Activated naive CD8-positive, alpha-beta T cell treated with anti-CD3 and anti-CD28 coated beads for 36 hours (primary cell): ENCODE results near the gene FOXS1. TPM values are rescaled to one million over a fixed set of nuclear protein-coding genes. Genes with fewer than 3 reads are reported as not detected.

ENCODE experiments used
- DNase-seq: peaks from one replicate; pipeline ENCODE4 v3.0.0; 2021
- H3K27ac Mint-ChIP-seq: one replicate; pipeline ENCODE4 v1.8.0; 2022; ENCODE audit warnings: mild to moderate bottlenecking, moderate library complexity, mixed read lengths
- H3K27me3 Mint-ChIP-seq: one replicate; pipeline ENCODE4 v1.8.0; 2022; ENCODE audit warnings: mild to moderate bottlenecking, mixed read lengths
- H3K36me3 Mint-ChIP-seq: one replicate; pipeline ENCODE4 v1.8.0; 2021; ENCODE audit warnings: mild to moderate bottlenecking, mixed read lengths
- H3K4me1 Mint-ChIP-seq: one replicate; pipeline ENCODE4 v1.8.0; 2021; ENCODE audit warnings: mixed read lengths
- H3K4me3 Mint-ChIP-seq: one replicate; pipeline ENCODE4 v1.8.0; 2022; ENCODE audit warnings: mild to moderate bottlenecking, moderate library complexity, mixed read lengths
- H3K9me3 Mint-ChIP-seq: one replicate; pipeline ENCODE4 v1.8.0; 2022; ENCODE audit warnings: mixed read lengths
- total RNA-seq, 2 experiments: library from RNA; stranded (reverse); gene quantifications; one replicate each; pipeline ENCODE4 v1.2.3, GENCODE V29; 2021

FOXS1 gene
- total RNA-seq = not detected

DNA sequence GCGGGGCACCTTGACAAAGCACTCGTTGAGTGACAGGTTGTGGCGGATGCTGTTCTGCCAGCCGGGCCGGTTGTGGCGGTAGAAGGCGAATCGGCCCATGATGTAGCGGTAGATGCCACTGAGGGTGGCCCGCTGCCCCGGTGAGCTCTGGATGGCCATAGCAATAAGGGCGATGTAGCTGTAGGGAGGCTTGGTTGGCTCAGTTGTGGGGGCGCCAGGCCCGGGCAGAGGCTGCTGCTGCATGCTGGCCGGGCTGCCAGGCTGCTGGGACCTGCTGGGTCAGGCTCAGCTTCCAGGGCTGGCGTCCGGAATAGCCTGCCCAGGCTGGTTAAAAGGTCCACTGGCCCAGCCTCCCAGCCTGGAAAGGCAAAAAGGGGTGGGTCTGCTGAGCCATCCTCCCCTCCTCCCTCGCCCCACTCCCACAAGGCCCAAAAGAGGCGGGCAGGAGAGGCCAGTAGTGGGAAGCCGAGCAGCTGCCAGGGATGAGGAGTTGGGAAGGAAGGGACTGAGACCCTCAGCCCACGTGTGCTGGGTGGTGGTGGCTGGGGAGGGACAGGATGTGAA is at the start of gene FOXS1:
Gene FOXS1, minus strand, starts transcription at position 305 of the 564 bp plus-strand sequence. Its CDS starts 62 bp downstream, at position 243.
- Mint-ChIP-seq H3K36me3 (no peaks in the 10 kb centered on the region), H3K27ac (no peak within 1 kb of the TSS), H3K4me1 (no peaks in the 10 kb centered on the region), H3K27me3 (peaks cover 4% of the 10 kb centered on the region), H3K4me3 (no peak within 1 kb of the TSS), H3K9me3 (no peaks in the 10 kb centered on the region)
- no peak for DNase-seq

DNA sequence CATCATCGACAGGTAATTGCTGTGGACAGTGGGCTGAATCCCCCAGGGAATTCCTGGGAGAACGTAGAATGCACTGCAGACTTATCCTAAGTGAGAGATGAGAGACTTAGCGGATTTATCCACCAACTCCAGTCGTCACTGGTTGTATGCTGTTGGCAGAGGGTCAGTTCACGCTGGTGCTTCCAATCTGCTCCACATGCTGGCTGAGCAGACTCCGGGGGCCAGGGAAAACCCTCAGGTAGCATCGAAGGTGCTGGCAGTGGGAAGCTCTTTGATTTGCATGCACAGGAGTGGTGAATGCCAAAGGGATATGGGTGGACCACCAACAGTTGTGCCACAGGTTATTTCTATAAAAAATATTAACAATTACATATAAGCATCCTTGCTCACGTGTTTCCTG is 45.2 kb upstream of the FOXS1 start:
- Mint-ChIP-seq H3K9me3 (no peaks in the 10 kb centered on the region), H3K27ac (no peak overlapping the region), H3K36me3 (no peaks in the 10 kb centered on the region), H3K4me3 (no peak overlapping the region), H3K4me1 (no peaks in the 10 kb centered on the region), H3K27me3 (no peaks in the 10 kb centered on the region)
- no peak for DNase-seq

DNA sequence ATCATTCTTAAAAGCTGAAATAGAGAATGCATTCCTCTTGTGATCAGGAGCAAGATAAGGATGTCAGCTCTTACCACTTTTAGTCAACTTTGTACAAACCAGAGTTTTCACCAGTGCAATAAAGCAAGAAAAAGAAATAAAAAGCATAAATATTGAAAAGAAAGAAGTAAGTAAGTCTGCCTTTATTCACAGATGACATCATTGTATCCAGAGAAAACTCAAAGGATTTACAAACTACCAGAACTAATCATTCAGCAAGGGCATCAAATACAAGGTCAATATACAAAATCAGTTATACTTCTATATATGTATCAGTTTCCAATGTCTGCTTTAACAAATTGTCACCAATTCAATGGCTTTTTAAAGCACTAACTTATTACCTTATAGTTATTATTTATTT is 38.4 kb upstream of the FOXS1 start:
- no peak overlapping the region for H3K4me3 Mint-ChIP-seq
- H3K4me1 Mint-ChIP-seq = peaks cover 8% of the 10 kb centered on the region
- DNase-seq = no peak
- peaks cover 8% of the 10 kb centered on the region for H3K27me3 Mint-ChIP-seq
- H3K36me3 Mint-ChIP-seq = no peaks in the 10 kb centered on the region
- H3K9me3 Mint-ChIP-seq = no peaks in the 10 kb centered on the region
- H3K27ac Mint-ChIP-seq = no peak overlapping the region

- DNase-seq = no peak
- H3K27ac Mint-ChIP-seq = no peak overlapping the region
- H3K27me3 Mint-ChIP-seq = peaks cover 13% of the 10 kb centered on the region
- H3K4me3 Mint-ChIP-seq = no peak overlapping the region
- no peaks in the 10 kb centered on the region for H3K36me3 Mint-ChIP-seq
- H3K9me3 Mint-ChIP-seq = no peaks in the 10 kb centered on the region
- H3K4me1 Mint-ChIP-seq = peaks cover 8% of the 10 kb centered on the region
These were observed 36.5 kb upstream of the FOXS1 start for GRCh38 chr20:31881945-31882344.

- no peaks in the 10 kb centered on the region for H3K9me3 Mint-ChIP-seq
- peak; percentile 84 for DNase-seq
- peak overlapping the region; percentile 81 for H3K4me3 Mint-ChIP-seq
- peaks cover 8% of the 10 kb centered on the region for H3K4me1 Mint-ChIP-seq
- H3K27ac Mint-ChIP-seq = peak overlapping the region; percentile 23
- H3K27me3 Mint-ChIP-seq = peaks cover 13% of the 10 kb centered on the region
- H3K36me3 Mint-ChIP-seq = no peaks in the 10 kb centered on the region
These were observed 34.0 kb upstream of the FOXS1 start for GRCh38 chr20:31879143-31879987.

DNA sequence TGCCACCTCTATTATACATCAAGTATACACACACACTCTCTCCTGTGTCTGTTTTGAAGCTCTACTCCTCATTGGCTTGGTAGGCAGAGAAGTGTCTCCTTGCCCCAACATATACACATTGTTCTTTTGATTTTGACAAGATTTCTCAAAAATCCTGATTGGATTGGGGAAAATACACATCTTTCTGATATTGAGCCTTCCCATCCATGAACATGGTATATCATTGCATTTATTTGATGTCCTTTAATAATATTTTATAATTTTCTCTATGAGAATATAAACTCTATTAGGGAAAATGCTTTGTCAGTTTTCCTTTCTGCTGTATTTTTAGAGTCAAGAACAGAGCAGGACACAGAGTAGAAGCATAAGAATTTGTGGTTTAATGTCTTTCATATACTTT is 32.3 kb upstream of the FOXS1 start:
- H3K36me3 Mint-ChIP-seq = no peaks in the 10 kb centered on the region
- no peak for DNase-seq
- peaks cover 8% of the 10 kb centered on the region for H3K4me1 Mint-ChIP-seq
- no peaks in the 10 kb centered on the region for H3K9me3 Mint-ChIP-seq
- no peak overlapping the region for H3K27ac Mint-ChIP-seq
- H3K27me3 Mint-ChIP-seq = peaks cover 20% of the 10 kb centered on the region
- no peak overlapping the region for H3K4me3 Mint-ChIP-seq

DNA sequence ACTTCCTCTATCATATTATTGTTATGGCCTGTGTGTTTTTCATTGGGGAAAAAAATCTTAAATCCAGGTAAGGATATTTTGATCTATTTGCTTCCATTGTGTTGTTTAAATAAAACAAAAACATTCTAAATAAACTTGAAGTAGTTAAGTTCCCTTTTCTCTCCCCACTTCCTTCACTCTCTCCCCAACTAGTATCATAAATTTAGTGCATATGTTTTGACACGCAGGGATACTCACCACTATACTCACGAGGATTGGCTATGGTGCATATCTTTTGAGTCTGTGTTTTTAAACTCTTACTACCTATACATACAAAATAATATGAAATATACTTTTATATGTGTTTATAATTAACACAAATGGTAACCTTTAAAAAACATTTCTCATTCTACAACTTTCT is 30.3 kb upstream of the FOXS1 start:
- Mint-ChIP-seq H3K4me1 (peaks cover 13% of the 10 kb centered on the region), H3K9me3 (no peaks in the 10 kb centered on the region), H3K36me3 (no peaks in the 10 kb centered on the region), H3K27ac (no peak overlapping the region), H3K27me3 (peaks cover 37% of the 10 kb centered on the region), H3K4me3 (no peak overlapping the region)
- no peak for DNase-seq

- no peak overlapping the region for H3K27ac Mint-ChIP-seq
- peaks cover 43% of the 10 kb centered on the region for H3K27me3 Mint-ChIP-seq
These were observed 27.0 kb upstream of the FOXS1 start for GRCh38 chr20:31872406-31872805.

GRCh38 chr20:31871618-31871954 is 26.2 kb upstream of the FOXS1 start:
- no peak for DNase-seq
- H3K9me3 Mint-ChIP-seq = no peaks in the 10 kb centered on the region
- peaks cover 43% of the 10 kb centered on the region for H3K27me3 Mint-ChIP-seq
- H3K4me1 Mint-ChIP-seq = peaks cover 10% of the 10 kb centered on the region
- H3K36me3 Mint-ChIP-seq = no peaks in the 10 kb centered on the region
- no peak overlapping the region for H3K4me3 Mint-ChIP-seq
- no peak overlapping the region for H3K27ac Mint-ChIP-seq

More at GRCh38 chr20:31872406-31872805, 27.0 kb upstream of the FOXS1 start:
- H3K4me1 Mint-ChIP-seq = peaks cover 10% of the 10 kb centered on the region
- no peaks in the 10 kb centered on the region for H3K36me3 Mint-ChIP-seq
- no peaks in the 10 kb centered on the region for H3K9me3 Mint-ChIP-seq
- DNase-seq = no peak
- no peak overlapping the region for H3K4me3 Mint-ChIP-seq

DNA sequence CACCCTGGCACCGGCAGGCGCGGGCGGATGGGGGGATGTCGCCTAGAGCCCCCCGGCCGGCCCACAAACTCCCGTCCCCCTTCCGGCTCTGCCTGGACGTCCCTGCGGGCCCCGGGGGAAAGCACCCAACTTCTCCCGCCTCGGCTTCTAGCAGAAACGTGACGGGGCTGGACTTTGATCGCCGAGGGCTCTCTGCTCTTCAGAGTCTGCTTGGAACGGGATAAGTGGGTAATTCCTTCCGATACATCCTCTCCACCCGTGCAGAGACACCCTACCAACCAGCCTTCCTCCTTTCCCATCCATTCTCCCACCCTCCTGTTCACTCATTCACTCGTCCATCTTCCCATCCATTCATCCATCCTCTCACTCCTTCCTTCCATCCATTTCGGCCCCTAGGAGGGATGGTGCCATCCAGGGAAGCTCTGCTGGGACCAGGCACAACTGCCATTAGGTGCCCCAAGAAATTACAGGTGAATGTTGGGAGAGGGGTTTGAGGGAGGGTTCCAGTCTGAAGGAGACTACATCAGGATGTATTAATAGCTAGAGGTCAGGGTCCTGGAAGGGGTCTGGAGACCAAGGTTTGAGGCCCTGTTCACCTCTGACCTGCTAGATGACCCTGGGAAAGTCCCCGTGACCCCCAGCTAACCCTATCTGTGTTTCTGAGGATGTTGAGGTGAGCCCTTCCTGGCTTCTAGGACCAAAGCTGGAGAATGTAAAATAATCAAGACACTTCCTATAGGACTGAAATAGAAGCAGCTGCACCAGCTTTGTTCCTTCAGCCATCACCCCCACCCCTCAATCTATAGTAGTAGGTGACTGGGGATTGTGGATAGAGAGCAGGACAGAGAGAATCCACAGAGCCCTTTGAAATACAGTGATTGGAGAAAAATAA is 25.6 kb upstream of the FOXS1 start:
- DNase-seq = no peak
- Mint-ChIP-seq H3K27me3 (peaks cover 43% of the 10 kb centered on the region), H3K36me3 (no peaks in the 10 kb centered on the region), H3K4me3 (peak overlapping the region; percentile 71), H3K27ac (no peak overlapping the region), H3K9me3 (no peaks in the 10 kb centered on the region), H3K4me1 (peaks cover 10% of the 10 kb centered on the region)

DNA sequence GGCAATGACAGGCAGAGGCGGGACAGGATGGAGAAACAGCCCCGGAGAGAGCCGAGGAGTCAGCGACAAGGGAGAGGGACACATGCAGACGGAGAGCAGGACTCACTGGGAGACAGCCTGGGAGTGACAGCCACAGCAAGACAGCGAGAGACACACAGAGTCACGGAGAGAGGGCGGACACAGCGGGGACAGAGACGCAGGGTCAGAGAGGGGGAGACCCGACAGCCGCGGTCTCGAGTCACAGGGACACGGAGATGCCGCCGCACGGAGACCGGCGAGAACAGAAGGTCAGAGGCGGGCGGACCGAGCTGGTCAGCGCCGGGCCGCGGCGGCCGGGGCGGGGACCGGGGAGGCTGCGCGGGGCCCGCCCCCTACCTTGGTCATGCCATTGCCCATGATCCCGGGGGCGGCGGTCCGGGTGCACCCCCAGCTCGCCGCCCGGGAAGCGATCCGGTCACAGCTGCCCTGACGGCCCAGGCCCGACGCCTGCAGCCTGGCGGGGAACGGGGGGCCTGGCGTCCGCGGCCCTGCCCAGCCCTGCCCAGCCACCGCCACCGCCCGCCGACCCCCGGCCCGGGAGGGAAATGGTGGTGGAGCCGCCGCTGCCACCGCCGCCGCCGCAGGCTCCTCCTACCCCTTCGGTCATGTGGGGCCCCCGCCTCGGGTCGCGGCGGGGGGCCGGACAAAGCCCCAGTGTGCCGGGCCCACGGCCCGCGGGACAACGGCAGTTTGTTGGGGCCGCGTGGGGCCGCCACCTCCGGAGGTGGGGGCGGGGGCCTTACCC is 24.7 kb upstream of the FOXS1 start, which contains the start of the genes DUSP15 and TTLL9:
Gene DUSP15, minus strand, starts transcription at position 586 of the 784 bp plus-strand sequence. Its CDS starts 190 bp downstream, at position 396.
Gene TTLL9, plus strand, starts transcription at position 693 of the 784 bp plus-strand sequence. CDS start 493 bp downstream, outside the sequence.
- Mint-ChIP-seq H3K4me1 (peaks cover 10% of the 10 kb centered on the region), H3K36me3 (no peaks in the 10 kb centered on the region), H3K9me3 (no peaks in the 10 kb centered on the region), H3K4me3 (peak within 1 kb of the TSS; percentile 72), H3K27ac (peak within 1 kb of the TSS; percentile 7), H3K27me3 (peaks cover 43% of the 10 kb centered on the region)
- no peak for DNase-seq

GRCh38 chr20:31869673-31869941 is 24.2 kb upstream of the FOXS1 start:
- H3K4me1 Mint-ChIP-seq = peaks cover 10% of the 10 kb centered on the region
- peak overlapping the region; percentile 72 for H3K4me3 Mint-ChIP-seq
- DNase-seq = no peak
- no peaks in the 10 kb centered on the region for H3K9me3 Mint-ChIP-seq
- no peaks in the 10 kb centered on the region for H3K36me3 Mint-ChIP-seq
- H3K27me3 Mint-ChIP-seq = peaks cover 43% of the 10 kb centered on the region
- no peak overlapping the region for H3K27ac Mint-ChIP-seq

DNA sequence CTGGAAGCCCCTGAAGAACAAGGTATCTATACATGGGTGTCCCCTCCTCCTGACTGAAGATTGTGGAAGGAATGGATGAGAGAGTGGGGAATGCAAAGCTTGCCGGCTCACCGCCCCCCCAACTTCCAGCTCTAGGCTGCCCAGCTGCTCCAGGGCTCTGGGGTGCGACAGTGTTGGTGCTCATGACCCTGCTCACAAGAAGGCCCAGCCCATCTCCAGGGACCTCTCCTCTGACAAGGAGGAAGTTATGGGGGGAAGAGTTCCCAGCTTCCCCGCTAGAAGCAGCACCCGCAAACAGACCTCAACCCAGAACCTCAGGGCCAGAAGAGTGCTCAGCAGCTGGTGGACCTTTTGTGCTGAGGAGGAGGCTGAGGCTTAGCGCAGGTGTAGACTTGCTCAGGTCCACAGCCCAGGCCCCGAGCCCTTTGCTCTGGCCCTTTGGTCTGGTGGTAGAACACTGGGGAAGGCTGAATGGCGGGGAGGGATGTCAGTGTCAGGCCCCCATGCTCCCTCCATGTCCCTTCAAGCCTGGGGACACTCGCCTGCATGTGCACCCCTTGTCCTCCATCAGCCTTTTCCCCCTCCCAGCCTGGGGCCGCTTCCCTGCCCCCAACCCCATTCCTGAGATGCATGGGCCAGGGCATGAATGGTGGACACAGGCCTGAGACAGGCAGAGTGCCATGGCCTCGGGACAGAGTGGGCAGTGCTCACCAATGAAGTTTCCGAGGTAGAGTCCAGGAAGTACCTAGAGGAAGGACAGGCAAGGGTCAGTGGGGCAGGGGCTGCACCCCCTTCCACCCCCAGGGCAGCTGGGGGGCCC is 23.7 kb upstream of the FOXS1 start:
- no peaks in the 10 kb centered on the region for H3K9me3 Mint-ChIP-seq
- H3K36me3 Mint-ChIP-seq = no peaks in the 10 kb centered on the region
- peaks cover 43% of the 10 kb centered on the region for H3K27me3 Mint-ChIP-seq
- H3K4me3 Mint-ChIP-seq = peak overlapping the region; percentile 38
- no peak overlapping the region for H3K27ac Mint-ChIP-seq
- DNase-seq = no peak
- H3K4me1 Mint-ChIP-seq = peaks cover 10% of the 10 kb centered on the region

DNA sequence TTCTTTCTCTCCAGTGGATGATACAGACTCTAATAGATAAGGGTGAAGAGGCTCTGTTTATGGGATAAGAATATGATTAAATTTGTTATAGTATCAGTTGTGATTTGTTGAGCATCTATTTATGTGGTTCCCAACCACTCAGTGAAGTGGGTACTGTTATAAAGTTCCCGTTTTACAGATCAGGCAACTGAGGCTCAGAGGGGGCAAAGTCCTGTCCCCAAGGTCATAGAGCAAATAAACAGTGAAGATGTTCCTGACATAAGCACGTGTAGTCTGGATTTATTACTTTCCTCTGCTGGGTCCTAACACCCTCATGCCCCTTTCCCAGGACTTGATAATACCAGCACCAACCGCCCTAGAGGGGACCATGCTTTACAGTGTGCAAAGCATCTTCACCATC is 20.8 kb upstream of the FOXS1 start:
- no peaks in the 10 kb centered on the region for H3K9me3 Mint-ChIP-seq
- DNase-seq = no peak
- peaks cover 29% of the 10 kb centered on the region for H3K27me3 Mint-ChIP-seq
- no peak overlapping the region for H3K27ac Mint-ChIP-seq
- H3K36me3 Mint-ChIP-seq = no peaks in the 10 kb centered on the region
- H3K4me1 Mint-ChIP-seq = peaks cover 9% of the 10 kb centered on the region
- H3K4me3 Mint-ChIP-seq = no peak overlapping the region
